Ovary (tissue), 3 donors: Measurements from ENCODE around the gene OBSCN.

Source experiments
- EP300 ChIP-seq: sonication (generic); formaldehyde crosslinking; IDR thresholded peaks from one replicate; pipeline ENCODE4 v1.6.1; 2017; ENCODE audit warnings: antibody characterized with exemption
- POLR2A ChIP-seq: fragments of 450-650 bp; IDR thresholded peaks from one replicate; pipeline ENCODE4 v1.6.1; 2017; ENCODE audit warnings: antibody characterized with exemption, mild to moderate bottlenecking, moderate library complexity
- TF ChIP-seq, protein P1 (sequence below), 3 donors: fragments of 450-650 bp in 2 of 3; fragments of 200-600 bp in 1 of 3; IDR thresholded peaks; one replicate each; pipeline versions ENCODE4 v1.5.1 to v1.8.0; 2016 to 2022; ENCODE audit warnings: antibody characterized with exemption in 3 of 3, mild to moderate bottlenecking in 1 of 3
- donor health status: DM: no; HTN: no; CAD: no.

DNA sequence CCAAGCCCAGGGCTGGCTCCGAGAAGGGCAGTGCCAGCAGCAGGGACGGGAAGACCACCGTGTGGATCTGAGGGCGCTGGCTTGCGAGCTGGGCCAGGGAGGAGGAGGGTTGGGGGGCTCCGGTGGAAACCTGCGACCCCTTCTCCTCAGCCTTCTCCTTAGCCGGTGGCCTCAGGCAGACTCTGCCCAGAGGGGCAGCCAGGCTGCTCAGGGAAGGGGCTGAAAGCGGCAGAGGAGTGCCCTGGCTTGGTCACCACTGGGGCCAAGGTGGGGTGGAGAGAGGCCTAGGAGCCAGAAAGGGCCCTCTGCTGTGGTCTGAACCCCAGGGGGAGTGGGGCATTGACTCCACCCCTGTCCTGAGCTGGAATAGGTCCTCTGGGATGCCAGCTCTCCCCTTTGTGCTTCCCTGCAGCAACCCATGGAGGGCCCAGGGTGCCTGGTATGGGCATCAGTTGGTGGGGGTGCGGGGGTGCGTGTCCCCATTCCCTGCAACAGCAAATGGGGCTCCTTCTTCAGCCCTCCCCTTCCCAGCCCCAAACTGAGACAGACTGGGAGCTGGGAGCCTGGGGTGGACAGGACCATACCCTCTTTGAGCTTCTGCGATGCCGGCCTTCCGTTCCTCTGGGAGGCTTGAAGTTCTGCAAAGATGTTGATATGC lies 48.7 kb upstream of the OBSCN start:
- no peak for TF ChIP-seq POLR2A
- TF ChIP-seq, protein P1, sequence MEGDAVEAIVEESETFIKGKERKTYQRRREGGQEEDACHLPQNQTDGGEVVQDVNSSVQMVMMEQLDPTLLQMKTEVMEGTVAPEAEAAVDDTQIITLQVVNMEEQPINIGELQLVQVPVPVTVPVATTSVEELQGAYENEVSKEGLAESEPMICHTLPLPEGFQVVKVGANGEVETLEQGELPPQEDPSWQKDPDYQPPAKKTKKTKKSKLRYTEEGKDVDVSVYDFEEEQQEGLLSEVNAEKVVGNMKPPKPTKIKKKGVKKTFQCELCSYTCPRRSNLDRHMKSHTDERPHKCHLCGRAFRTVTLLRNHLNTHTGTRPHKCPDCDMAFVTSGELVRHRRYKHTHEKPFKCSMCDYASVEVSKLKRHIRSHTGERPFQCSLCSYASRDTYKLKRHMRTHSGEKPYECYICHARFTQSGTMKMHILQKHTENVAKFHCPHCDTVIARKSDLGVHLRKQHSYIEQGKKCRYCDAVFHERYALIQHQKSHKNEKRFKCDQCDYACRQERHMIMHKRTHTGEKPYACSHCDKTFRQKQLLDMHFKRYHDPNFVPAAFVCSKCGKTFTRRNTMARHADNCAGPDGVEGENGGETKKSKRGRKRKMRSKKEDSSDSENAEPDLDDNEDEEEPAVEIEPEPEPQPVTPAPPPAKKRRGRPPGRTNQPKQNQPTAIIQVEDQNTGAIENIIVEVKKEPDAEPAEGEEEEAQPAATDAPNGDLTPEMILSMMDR (IDR thresholded peaks at IDR 0.05) = no peak
- no peak for TF ChIP-seq EP300
